Measurements from ENCODE around the gene ZNF814. TPM values are rescaled to one million over a fixed set of nuclear protein-coding genes. Genes with fewer than 3 reads are reported as not detected.
"Not testable (repeated sequence)": the region's sequence is repeated elsewhere in the genome, so short reads cannot be mapped to it uniquely, and the experiment has no call there.

The ZNF814 gene
- total and polyA plus RNA-seq, 2 experiments from 2014 or later, result 3.6 to 14.1 TPM

- Histone ChIP-seq H3K9me2 (ENCODE audit: insufficient read depth) (no peaks in the 10 kb centered on the region), H3K27ac (no peak overlapping the region), H3F3A (ENCODE audit: insufficient read depth) (peaks cover 10% of the 10 kb centered on the region), H3K4me2 (ENCODE audit: unreplicated experiment) (no peak overlapping the region), H3K4me3 (no peak overlapping the region), H4K20me1 (ENCODE audit: insufficient read depth) (no peaks in the 10 kb centered on the region), H3K9ac (no peak overlapping the region), H3K4me1 (ENCODE audit: insufficient read depth) (no peaks in the 10 kb centered on the region), H3K9me3 (ENCODE audit: low read depth) (no peaks in the 10 kb centered on the region), H3K36me3 (ENCODE audit: low read depth) (peaks cover 8% of the 10 kb centered on the region; the same call in 1 of the 2 replicates), H3K27me3 (replicated peaks; ENCODE audit: insufficient read depth) (no peaks in the 10 kb centered on the region), H3K79me2 (ENCODE audit: insufficient read depth) (peaks cover 68% of the 10 kb centered on the region), H2AFZ (no peak overlapping the region)
- WGBS, 2 experiments (ENCODE audit: low coverage in 1 of 2, low lambda C conversion rate in 2 of 2, missing lambda C conversion rate in 2 of 2), result 94 to 97% methylated on average over 3 of the region's 3 CpGs
- no peak for DNase-seq
- TF ChIP-seq EZH2phosphoT487 (IDR thresholded peaks at IDR 0.05; ENCODE audit: insufficient read depth, low read depth), result no peak
- no peak for TF ChIP-seq EZH2 (IDR thresholded peaks at IDR 0.05; ENCODE audit: insufficient read depth, poor library complexity, severe bottlenecking)
- in situ Hi-C loops (cut with MboI), result no loop called here
Measured at GRCh38 chr19:57812226-57812625, 76.6 kb downstream of the ZNF814 start.

GRCh38 chr19:57810410-57811295, 78.2 kb downstream of the ZNF814 start:
- H3K9me2 ChIP-seq (ENCODE audit: insufficient read depth); H3K4me3 ChIP-seq; H2AFZ ChIP-seq; H3K9ac ChIP-seq; H3K4me1 ChIP-seq (ENCODE audit: insufficient read depth); H3K27me3 ChIP-seq (replicated peaks; ENCODE audit: insufficient read depth); in situ Hi-C loops (cut with MboI); DNase-seq; H4K20me1 ChIP-seq (ENCODE audit: insufficient read depth); H3K9me3 ChIP-seq (ENCODE audit: low read depth); H3K4me2 ChIP-seq (ENCODE audit: unreplicated experiment); H3K27ac ChIP-seq: not testable (repeated sequence)
- 80 to 83% methylated on average over 17 of the region's 17 CpGs for WGBS, 2 experiments (ENCODE audit: low coverage in 1 of 2, low lambda C conversion rate in 2 of 2, missing lambda C conversion rate in 2 of 2)
- peaks cover 79% of the 10 kb centered on the region for H3K79me2 ChIP-seq (ENCODE audit: insufficient read depth)
- peaks cover 11% of the 10 kb centered on the region for H3F3A ChIP-seq (ENCODE audit: insufficient read depth)
- peaks cover 10% of the 10 kb centered on the region; the same call in 1 of the 2 replicates for H3K36me3 ChIP-seq (ENCODE audit: low read depth)

- H3K9me2 ChIP-seq (ENCODE audit: insufficient read depth), result no peaks in the 10 kb centered on the region
Measured at GRCh38 chr19:57807541-57807940, 81.3 kb downstream of the ZNF814 start.

GRCh38 chr19:57803594-57804325, 85.1 kb downstream of the ZNF814 start:
- TF ChIP-seq EZH2phosphoT487 (IDR thresholded peaks at IDR 0.05; ENCODE audit: insufficient read depth, low read depth), result no peak
- no peak for TF ChIP-seq EZH2 (IDR thresholded peaks at IDR 0.05; ENCODE audit: insufficient read depth, poor library complexity, severe bottlenecking)
- no peaks in the 10 kb centered on the region for H3K9me2 ChIP-seq (ENCODE audit: insufficient read depth)
- H3K9me3 ChIP-seq (ENCODE audit: low read depth), result no peaks in the 10 kb centered on the region
- H3K4me3 ChIP-seq, result peak overlapping the region; percentile 94
- H3F3A ChIP-seq (ENCODE audit: insufficient read depth), result peaks cover 29% of the 10 kb centered on the region
- peak overlapping the region; percentile 94 for H2AFZ ChIP-seq
- H4K20me1 ChIP-seq (ENCODE audit: insufficient read depth), result no peaks in the 10 kb centered on the region
- peak; percentile 78 for DNase-seq
- peak overlapping the region; percentile 90 for H3K9ac ChIP-seq
- in situ Hi-C loops (cut with MboI), result no loop called here
- peaks cover 13% of the 10 kb centered on the region for H3K4me1 ChIP-seq (ENCODE audit: insufficient read depth)
- WGBS, 2 experiments (ENCODE audit: low coverage in 1 of 2, low lambda C conversion rate in 2 of 2, missing lambda C conversion rate in 2 of 2), result 1 to 3% methylated on average over 14 to 19 of the region's 19 CpGs
- peak overlapping the region; percentile 97 for H3K4me2 ChIP-seq (ENCODE audit: unreplicated experiment)
- H3K79me2 ChIP-seq (ENCODE audit: insufficient read depth), result peaks cover 74% of the 10 kb centered on the region
- no peaks in the 10 kb centered on the region for H3K27me3 ChIP-seq (replicated peaks; ENCODE audit: insufficient read depth)
- H3K27ac ChIP-seq, result peak overlapping the region; percentile 88
- H3K36me3 ChIP-seq (ENCODE audit: low read depth), result peaks cover 12% of the 10 kb centered on the region; the same call in 1 of the 2 replicates

More at GRCh38 chr19:57807541-57807940, 81.3 kb downstream of the ZNF814 start:
- H3F3A ChIP-seq (ENCODE audit: insufficient read depth), result peaks cover 29% of the 10 kb centered on the region
- TF ChIP-seq EZH2phosphoT487 (IDR thresholded peaks at IDR 0.05; ENCODE audit: insufficient read depth, low read depth) (no peak), EZH2 (IDR thresholded peaks at IDR 0.05; ENCODE audit: insufficient read depth, poor library complexity, severe bottlenecking) (no peak)
- peaks cover 12% of the 10 kb centered on the region; the same call in 1 of the 2 replicates for H3K36me3 ChIP-seq (ENCODE audit: low read depth)
- peak; percentile 51 for DNase-seq
- no peaks in the 10 kb centered on the region for H3K9me3 ChIP-seq (ENCODE audit: low read depth)
- no peak overlapping the region for H3K9ac ChIP-seq
- H4K20me1 ChIP-seq (ENCODE audit: insufficient read depth), result no peaks in the 10 kb centered on the region
- H3K4me1 ChIP-seq (ENCODE audit: insufficient read depth), result peaks cover 9% of the 10 kb centered on the region
- no peak overlapping the region for H2AFZ ChIP-seq
- peaks cover 72% of the 10 kb centered on the region for H3K79me2 ChIP-seq (ENCODE audit: insufficient read depth)
- H3K27me3 ChIP-seq (replicated peaks; ENCODE audit: insufficient read depth), result no peaks in the 10 kb centered on the region
- in situ Hi-C loops (cut with MboI), result no loop called here
- H3K4me3 ChIP-seq, result no peak overlapping the region
- H3K27ac ChIP-seq, result 0 out of 2 replicates have a peak overlapping the region, but pooled peaks have one; percentile 10
- 90 to 95% methylated on average over 2 of the region's 2 CpGs for WGBS, 2 experiments (ENCODE audit: low coverage in 1 of 2, low lambda C conversion rate in 2 of 2, missing lambda C conversion rate in 2 of 2)
- H3K4me2 ChIP-seq (ENCODE audit: unreplicated experiment), result no peak overlapping the region
